ENCODE measurements around the gene PRPS1L1. TPM values are rescaled to one million over a fixed set of nuclear protein-coding genes. Genes with fewer than 3 reads are reported as not detected.

The PRPS1L1 gene
- total and polyA plus RNA-seq, 2 of the 8 experiments (the other 6 are each of a cell fraction or from before 2014, with no cell fraction given): not detected

GRCh38 chr7:18016547-18017444 is 10.8 kb downstream of the PRPS1L1 start:
- H3K14ac ChIP-seq (ENCODE audit: insufficient read length): no peak overlapping the region
- H2BK12ac ChIP-seq (ENCODE audit: low read depth, low read length): no peak overlapping the region
- no peak overlapping the region for H3K18ac ChIP-seq (ENCODE audit: extremely low read depth, low read length)
- no peaks in the 10 kb centered on the region for H3K27me3 ChIP-seq (replicated peaks in 1 of 4; ENCODE audit: control insufficient read depth in 3 of 4, extremely low read depth in 1 of 4, insufficient read depth in 3 of 4, low read length in 3 of 4)
- DNase-seq (ENCODE audit: low read depth in 1 of 2, low spot score in 2 of 2): no peak
- H3K79me1 ChIP-seq (ENCODE audit: low read depth, low read length): no peaks in the 10 kb centered on the region
- H3K23me2 ChIP-seq (ENCODE audit: low read depth, low read length): no peaks in the 10 kb centered on the region
- ChIA-PET POLR2A (ENCODE audit: partially characterized antibody) (no interaction called here), CTCF (ENCODE audit: partially characterized antibody) (interaction anchor here (1.0 to 1.3 kb wide), 2 partner anchors 11 kb away, joined by 3 read pairs; partner anchors contain the start of gene PRPS1L1)
- no peak overlapping the region for H4K91ac ChIP-seq (replicated peaks; ENCODE audit: insufficient read length, low read length)
- H3K9me3 ChIP-seq (ENCODE audit: insufficient read depth in 2 of 2, low read depth in 1 of 2, low read length in 1 of 2): no peaks in the 10 kb centered on the region
- H3K36me3 ChIP-seq (ENCODE audit: control insufficient read depth in 2 of 4, insufficient read depth in 4 of 4, low read length in 3 of 4): no peaks in the 10 kb centered on the region
- no peak overlapping the region for H3K56ac ChIP-seq (replicated peaks; ENCODE audit: insufficient read length, low read depth, low read length)
- H4K8ac ChIP-seq (ENCODE audit: extremely low read depth, insufficient read depth, low read length): no peak overlapping the region
- 91% methylated on average over 9 of the region's 9 CpGs; no CpG with 5 or more reads in 1 of the 2 experiments for WGBS, 2 experiments (ENCODE audit: extremely low coverage in 1 of 2, insufficient coverage in 1 of 2, insufficient read length in 1 of 2, insufficient replicate concordance in 2 of 2, low coverage in 1 of 2, low lambda C conversion rate in 2 of 2, missing lambda C conversion rate in 1 of 2)
- no peak overlapping the region for H2AFZ ChIP-seq (ENCODE audit: low read length)
- no peak overlapping the region for H2BK20ac ChIP-seq (ENCODE audit: low read length)
- no peaks in the 10 kb centered on the region for H3K4me1 ChIP-seq (replicated peaks in 1 of 4; ENCODE audit: control insufficient read depth in 3 of 4, insufficient read depth in 4 of 4, low read length in 3 of 4)
- H3K4ac ChIP-seq (replicated peaks; ENCODE audit: insufficient read length, low read depth, low read length): no peak overlapping the region
- H3K4me3 ChIP-seq (ENCODE audit: extremely low read depth in 1 of 4, insufficient read depth in 2 of 4, low read depth in 3 of 4, low read length in 4 of 4): no peak overlapping the region
- H3K9ac ChIP-seq (replicated peaks in 1 of 4; ENCODE audit: extremely low read depth in 1 of 4, low read depth in 3 of 4, low read length in 3 of 4): no peak overlapping the region
- no peak overlapping the region for H2AK5ac ChIP-seq (ENCODE audit: low read depth, low read length)
- H3K79me2 ChIP-seq (ENCODE audit: control insufficient read depth in 1 of 2, insufficient read depth in 2 of 2, low read length in 2 of 2): no peaks in the 10 kb centered on the region
- no peaks in the 10 kb centered on the region for H4K20me1 ChIP-seq (replicated peaks in 1 of 2; ENCODE audit: control insufficient read depth in 1 of 2, insufficient read depth in 2 of 2, low read length in 2 of 2)
- H2BK15ac ChIP-seq (ENCODE audit: low read length): no peak overlapping the region
- no peak overlapping the region for H4K5ac ChIP-seq (ENCODE audit: insufficient read length, low read depth, low read length)
- H3K4me2 ChIP-seq (ENCODE audit: insufficient read depth in 1 of 2, low read depth in 2 of 2, low read length in 2 of 2): no peak overlapping the region
- H3K27ac ChIP-seq (ENCODE audit: low read depth, low read length): no peak overlapping the region
- no peak overlapping the region for H2BK120ac ChIP-seq (replicated peaks; ENCODE audit: low read depth, low read length)
- H2BK5ac ChIP-seq (ENCODE audit: low read depth, low read length): no peak overlapping the region
- no peak overlapping the region for H3K23ac ChIP-seq (ENCODE audit: insufficient read length)
- FAIRE-seq: no peak
- TF ChIP-seq POLR2AphosphoS5 (IDR thresholded peaks at IDR 0.05; ENCODE audit: low read depth, low read length) (no peak), MAX (IDR thresholded peaks at IDR 0.05) (no peak), RBBP5 (IDR thresholded peaks at IDR 0.05; ENCODE audit: borderline replicate concordance, low read depth, low read length) (no peak), TCF12 (IDR thresholded peaks at IDR 0.05; ENCODE audit: low read depth, low read length) (no peak), SIX5 (IDR thresholded peaks at IDR 0.05; ENCODE audit: low read depth, low read length) (no peak), ATF2 (IDR thresholded peaks at IDR 0.05; ENCODE audit: low read length) (no peak), EP300 (IDR thresholded peaks at IDR 0.05; ENCODE audit: borderline replicate concordance in 1 of 2, low read depth in 2 of 2, low read length in 2 of 2) (no peak)
